ENCODE results near the gene TNRC18.

The TNRC18 gene

GRCh38 chr7:5406957-5407945 lies 16.4 kb downstream of the TNRC18 start:
- DNase-seq (ENCODE audit: low read depth in 2 of 2), result no peak

DNA sequence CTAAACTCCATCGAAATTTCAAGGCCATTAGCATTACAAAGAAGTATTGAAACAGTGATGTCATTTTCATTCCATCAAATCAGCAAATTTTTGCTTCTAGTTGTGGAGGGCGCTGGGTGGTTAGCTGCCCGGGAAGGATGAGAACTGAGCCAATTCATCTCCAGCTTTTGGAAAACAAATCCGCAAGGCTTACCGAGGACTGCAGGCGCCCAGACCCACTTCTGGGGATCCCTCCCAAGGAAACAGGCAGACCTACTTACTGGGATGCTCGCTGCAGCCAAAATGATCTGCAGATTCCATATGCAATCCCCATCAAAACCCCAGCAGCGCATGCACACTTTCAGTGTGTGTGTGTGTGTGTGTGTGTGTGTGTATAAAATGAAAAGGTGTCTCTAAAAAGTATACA lies 19.2 kb downstream of the TNRC18 start:
- DNase-seq (ENCODE audit: low read depth in 2 of 2), result no peak

DNA sequence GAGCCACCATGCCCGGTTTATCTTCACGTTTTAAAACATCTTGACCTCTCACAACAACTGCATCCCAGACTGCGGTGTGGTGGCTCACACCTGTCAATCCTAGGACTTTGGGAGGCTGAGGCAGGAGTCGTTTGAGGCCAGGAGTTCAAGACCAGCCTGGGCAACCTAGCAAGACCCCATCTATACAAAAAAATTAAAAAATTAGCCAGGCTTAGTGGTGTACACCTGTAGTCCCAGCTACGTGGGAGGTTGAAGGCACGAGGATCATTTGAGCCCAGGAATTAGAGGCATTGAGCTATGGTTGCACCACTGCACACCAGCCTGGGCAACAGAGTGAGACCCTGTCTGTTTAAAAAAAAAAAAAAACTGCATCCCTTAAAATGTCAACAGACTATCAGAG lies 20.2 kb downstream of the TNRC18 start:
- no peak for DNase-seq (ENCODE audit: low read depth in 2 of 2)

- DNase-seq (ENCODE audit: low read depth in 2 of 2), result no peak
These were observed 25.9 kb downstream of the TNRC18 start for GRCh38 chr7:5397736-5398135.

GRCh38 chr7:5396999-5397663 lies 26.5 kb downstream of the TNRC18 start:
- DNase-seq (ENCODE audit: low read depth in 2 of 2), result peak; percentile 60 to 71

DNA sequence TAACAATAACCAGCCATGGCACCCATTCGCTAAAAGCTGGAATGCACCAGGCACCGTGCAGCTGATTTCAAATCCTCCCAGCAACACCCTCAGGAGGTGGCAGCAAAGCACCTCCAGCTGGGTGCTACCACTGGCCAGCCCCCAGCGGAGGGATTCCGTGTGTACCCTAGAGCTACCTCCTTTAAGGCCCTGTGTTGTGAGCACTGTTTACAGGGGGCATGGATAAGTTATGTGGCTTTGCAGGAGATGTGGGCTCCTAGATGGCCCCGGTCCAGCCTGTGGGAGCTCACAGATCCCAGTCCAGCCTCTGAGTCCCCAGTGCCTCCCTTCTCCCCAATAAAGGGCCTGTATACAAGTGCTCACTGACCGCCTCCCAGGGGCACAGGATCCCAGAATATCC lies 27.1 kb downstream of the TNRC18 start:
- DNase-seq (ENCODE audit: low read depth in 2 of 2), result peak; percentile 17 to 36

DNA sequence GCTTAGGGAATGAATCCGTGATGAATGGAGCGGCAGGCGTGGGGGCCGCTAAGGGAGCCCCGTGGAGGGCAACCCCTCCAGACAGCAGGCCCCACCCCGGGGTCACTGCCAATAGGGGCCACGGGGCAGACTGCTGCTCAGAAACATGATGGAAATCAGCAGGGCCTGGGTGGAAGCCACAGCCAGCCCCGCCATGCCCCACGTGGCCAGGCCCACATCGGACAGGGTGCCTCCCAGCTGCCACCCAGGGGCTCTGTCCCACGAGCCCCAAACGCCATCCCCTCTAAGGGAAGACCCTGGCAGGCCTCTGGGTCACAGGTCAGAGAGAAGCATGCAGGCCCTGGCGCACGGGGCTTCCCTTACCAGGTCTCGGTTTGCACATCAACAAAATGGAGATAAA lies 28.4 kb downstream of the TNRC18 start:
- no peak for DNase-seq (ENCODE audit: low read depth in 2 of 2)

DNA sequence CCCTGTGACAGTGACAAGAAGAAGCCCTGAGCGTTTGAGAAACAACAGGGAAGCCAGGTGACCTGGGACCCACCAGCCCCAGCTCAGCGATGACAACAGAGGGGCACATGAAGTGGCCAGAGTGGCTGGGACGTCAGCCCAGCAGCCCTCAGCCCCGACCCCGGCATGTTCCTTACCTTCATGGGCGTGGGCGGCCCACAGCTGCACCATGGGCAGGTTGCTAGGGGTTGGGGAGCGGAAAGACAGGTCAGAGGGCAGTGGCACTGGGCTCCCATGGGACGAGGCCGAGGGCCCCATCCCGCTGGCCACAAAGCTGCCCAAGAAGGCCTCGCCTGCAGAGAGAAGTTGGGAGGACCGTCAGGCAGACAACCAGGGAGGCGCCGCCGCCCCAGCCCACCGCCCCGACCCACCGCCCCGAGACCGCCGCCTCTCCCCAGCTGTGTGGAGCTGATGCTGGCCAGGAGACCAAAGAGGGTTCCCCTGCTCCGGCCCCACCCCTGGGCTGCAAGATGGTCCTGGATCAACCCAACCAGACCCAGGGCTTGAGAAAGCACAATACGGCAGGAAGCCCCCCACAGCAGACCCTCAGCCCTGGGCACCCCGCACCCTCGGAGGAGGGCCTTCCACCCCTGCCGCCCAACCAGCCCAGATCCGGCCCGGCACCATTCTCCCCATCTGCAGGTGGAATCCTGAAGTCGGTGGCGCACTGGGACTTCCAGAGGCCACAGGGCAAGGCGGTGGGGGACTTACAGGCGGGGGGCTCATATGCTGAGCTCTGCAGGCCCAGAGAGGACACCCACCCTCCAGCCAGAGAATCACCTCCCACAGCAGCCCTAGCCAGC lies 29.1 kb downstream of the TNRC18 start:
- no peak for DNase-seq (ENCODE audit: low read depth in 2 of 2)

DNA sequence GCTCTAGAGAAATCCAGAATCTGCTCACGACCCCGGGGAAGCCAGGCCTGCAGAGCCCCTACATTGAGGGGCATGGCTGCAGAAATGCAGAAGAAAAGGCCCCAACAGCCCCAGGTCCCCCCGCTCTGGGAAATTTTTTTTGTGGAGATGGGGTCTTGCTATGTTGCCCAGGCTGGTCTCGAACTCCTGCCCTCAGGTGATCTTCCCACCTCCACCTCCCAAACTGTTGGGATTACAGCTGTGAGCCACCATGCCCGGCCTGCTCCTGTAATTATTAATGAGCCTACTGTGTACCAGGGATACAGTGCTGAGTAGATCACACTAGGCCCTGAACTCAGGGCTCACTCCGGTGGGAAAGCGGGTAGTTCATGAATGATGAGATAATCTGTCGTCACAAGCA lies 29.9 kb downstream of the TNRC18 start:
- DNase-seq (ENCODE audit: low read depth in 2 of 2), result no peak

DNA sequence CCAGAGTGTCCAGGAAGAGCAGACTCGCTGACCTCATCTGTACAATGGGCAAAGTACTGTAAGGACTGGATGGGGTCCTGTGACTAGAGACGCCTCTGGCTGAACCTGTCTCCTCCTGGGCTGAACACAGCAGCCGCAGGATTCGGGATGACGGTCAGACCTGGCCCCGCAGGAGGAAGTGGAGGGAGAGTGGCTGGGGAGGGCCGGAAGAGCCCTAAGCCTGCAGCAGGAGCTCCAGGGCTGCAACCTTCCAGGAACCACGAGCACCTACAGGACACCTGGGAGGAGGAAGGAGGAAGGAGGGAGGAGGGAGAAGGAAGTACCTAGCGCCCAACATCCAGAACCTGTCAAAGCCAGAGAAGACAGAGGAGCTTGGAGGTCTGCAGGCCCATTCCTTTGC lies 30.3 kb downstream of the TNRC18 start:
- no peak for DNase-seq (ENCODE audit: low read depth in 2 of 2)

- DNase-seq (ENCODE audit: low read depth in 2 of 2), result no peak
These were observed 32.7 kb downstream of the TNRC18 start for GRCh38 chr7:5390918-5391317.

GRCh38 chr7:5388905-5389433 lies 34.7 kb downstream of the TNRC18 start:
- no peak for DNase-seq (ENCODE audit: low read depth in 2 of 2)

DNA sequence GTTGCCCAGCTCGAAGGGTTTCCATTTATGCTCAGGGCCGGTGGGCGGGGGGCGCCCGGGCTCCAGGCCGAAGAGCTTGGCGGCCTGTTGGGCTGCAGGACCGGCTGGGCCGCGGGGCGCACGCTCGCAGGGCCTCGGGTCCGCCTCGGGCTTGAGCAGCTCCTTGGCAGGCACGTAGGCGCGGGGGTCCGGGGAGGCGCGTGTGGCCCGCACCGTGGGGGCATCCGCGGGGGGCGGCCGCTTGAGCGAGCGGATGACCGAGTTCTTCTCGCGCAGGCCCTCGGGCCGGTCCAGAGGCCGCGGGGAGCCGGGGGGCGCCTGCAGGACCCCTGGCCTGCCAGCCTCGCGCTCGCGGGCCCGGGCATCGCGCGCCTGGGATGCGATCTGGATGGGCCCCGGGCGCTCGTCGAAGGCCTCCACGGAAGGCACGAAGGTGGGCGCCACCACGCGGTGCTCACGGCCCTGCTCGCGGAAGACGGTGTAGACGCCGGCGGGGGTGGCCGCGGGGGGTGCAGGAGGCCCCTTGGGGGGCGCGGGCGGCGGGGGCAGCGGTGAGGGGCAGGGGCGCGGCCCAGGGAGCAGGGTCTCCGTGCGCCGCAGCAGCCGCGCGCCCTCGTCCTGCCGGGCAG lies 35.2 kb downstream of the TNRC18 start:
- DNase-seq (ENCODE audit: low read depth in 2 of 2), result no peak

- no peak for DNase-seq (ENCODE audit: low read depth in 2 of 2)
These were observed 35.9 kb downstream of the TNRC18 start for GRCh38 chr7:5387711-5388245.

DNA sequence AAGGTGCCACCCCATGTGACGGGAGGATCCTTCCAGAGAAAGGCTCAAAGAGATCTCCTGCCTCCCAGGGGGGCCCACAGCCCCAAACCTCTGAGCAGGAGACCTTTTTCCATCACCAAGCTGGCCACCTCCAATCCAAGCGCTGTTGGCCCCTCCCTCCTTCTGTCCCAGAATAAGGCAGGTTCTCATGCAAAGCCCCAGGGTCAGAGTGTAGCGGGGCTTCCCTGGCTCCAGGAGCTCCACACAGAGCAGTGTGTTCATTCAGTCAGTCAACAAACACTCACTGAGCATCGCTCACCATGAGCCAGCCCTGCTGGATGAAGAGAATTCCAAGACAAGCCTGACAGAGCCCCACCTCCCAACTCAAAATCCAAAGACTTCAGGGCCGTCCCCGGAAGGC lies 39.0 kb downstream of the TNRC18 start:
- DNase-seq (ENCODE audit: low read depth in 2 of 2), result no peak

GRCh38 chr7:5383314-5384098 lies 40.1 kb downstream of the TNRC18 start:
- no peak for DNase-seq (ENCODE audit: low read depth in 2 of 2)

DNA sequence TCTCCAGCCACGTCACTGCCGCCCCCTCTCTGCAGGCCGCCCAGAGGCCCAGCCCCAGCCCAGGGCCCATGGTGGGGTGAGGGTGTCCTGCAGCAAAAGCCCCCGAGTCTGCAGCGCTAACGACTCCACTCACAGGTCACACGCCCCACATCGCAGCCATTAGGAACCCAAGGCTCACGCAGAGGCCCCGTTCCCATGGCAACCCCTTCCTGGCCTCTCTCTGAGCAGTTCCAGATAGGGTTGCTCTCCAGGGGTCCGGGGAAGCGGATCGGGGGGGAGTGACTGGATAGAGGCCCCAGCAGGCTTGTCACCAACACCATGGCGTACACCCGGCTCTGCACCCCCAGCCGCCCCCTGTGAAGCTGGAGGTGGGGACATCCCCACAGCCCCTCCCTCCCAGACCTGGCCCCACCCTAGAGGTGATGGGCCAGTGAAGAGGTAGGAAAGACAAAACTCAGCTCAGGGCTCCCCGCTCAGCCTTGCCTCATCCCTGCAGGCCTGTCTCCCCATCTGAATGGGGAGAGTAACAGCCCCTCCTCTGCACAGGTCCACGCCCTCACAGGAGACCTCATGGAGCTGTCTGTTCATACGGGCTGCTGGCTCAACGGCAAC lies 41.2 kb downstream of the TNRC18 start:
- no peak for DNase-seq (ENCODE audit: low read depth in 2 of 2)

DNA sequence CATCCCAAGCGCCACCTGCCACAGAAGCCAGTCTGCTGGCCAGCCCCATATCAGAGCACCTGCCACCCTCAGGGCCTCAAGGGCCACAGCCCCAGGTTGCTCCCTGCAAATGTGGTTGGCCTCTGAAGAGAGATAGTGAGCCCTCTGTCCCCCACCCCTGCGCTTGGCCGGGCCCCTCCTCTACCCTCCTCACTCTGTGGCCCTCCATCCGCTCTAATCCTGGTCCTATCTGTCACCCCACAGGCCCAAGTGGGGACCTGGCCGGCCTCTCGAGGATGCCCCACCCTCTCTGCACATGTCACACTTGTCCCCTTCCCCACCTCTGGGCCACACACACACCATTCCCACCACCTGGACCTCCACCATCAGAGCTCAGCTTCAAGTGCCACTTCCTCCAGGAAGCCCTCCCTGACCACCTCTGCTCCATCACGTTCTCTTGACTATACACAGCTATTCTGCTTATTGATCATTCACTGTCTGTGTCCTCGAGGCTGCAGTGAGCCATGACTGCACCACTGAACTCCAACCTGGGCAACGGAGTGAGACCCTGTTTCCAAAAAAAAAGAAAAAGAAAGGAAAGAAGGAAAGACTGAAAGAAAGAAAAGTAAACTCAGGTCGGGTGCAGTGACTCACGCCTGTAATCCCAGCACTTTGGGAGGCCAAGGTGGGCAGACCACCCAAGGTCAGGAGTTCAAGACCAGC lies 42.4 kb downstream of the TNRC18 start:
- no peak for DNase-seq (ENCODE audit: low read depth in 2 of 2)

DNA sequence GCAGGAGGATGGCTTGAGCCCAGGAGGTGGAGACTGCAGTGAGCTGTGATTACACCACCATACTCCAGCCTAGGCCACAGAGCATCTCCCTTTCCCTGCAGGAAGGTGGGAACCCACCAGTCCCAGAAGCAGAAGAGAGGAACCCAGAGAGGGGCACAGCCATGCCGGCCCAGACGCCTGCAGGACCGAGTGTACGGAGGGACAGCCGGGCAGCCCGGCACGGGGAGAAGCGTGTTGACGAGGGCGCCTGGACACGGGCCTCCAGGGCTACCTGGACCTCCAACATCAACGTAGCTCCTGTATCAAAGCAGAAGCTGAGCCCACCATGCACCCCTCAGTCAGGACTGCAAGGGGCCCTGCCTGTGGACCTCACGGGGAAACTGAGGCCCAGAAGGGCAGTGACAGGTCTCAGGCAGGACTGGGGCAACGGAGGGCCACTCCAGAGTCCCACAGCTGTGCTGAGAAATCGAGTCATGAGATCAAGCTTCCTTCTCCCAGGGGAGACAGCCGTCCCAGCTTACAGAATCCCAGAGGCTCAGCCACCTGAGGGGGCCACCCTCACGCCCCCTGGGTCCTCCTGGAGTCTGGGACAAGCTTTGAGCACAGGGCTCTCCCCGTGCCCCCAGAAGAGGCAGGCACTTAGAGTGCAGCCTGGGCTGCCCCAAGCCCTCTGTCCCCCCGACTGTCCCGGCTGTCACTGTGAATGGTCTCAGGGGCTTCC lies 43.1 kb downstream of the TNRC18 start:
- DNase-seq (ENCODE audit: low read depth in 2 of 2), result no peak

Data from activated CD4-positive, alpha-beta T cell treated with anti-CD3 and anti-CD28 coated beads for 24 hours (primary cell).